ENCODE measurements around the gene SOX18. TPM values are rescaled to one million over a fixed set of nuclear protein-coding genes. Genes with fewer than 3 reads are reported as not detected.
A peak's percentile ranks its signal among the peaks of the same experiment; 100 is the strongest.

The SOX18 gene
- total RNA-seq, 3 donors from 2014 or later, result 0.13 to 0.24 (median 0.24) TPM

DNA sequence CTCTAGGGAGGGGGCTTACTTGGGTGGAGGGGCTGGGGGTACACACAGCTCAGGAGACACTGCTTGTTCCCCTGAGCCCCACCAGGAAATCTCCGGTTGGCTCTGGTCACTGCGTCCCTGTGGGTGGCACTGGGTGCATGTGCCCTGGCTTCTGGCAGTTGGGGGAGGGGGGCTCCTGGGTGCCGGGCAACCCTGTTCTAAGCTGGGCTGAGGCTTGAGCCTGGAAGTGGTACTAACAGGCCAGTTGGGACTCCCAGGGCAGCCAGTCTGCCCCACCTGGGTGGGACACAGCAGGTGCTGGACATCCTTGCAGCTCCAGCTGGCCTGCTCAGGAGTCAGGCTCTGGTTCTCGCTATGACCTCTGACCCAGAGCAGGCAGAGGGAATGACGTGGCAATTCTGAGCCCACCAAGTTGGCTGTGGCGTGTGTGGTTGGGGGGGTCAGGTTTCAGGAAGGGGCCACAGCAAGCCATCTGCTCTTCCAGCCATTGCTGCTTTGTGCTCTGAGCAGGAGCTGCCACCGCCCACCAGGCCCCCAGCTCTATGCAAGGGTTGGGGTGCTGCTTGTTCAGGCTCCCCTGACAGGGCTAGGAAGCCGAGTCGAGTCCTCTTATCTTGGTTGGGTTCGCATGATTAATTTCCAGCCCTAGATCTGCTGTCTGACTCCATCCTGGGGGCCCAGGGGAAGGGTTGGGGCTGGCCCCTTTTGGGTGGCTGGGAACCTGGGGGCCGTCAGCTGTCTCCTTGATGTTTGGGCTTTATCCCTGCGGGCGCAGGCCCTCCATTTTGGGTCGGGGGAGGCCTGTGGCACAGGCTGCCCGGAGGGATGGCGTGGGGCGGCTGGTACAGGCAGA is 12.9 kb downstream of the SOX18 start:
- H3K27me3 Mint-ChIP-seq (ENCODE audit: low read depth), result no peaks in the 10 kb centered on the region
- no peaks in the 10 kb centered on the region for H3K9me3 Mint-ChIP-seq
- no peak for DNase-seq
- H3K4me1 Mint-ChIP-seq (ENCODE audit: low read depth), result peaks cover 65% of the 10 kb centered on the region
- peaks cover 2% of the 10 kb centered on the region for H3K36me3 Mint-ChIP-seq (ENCODE audit: insufficient read depth)
- no peak for ATAC-seq
- H3K4me3 Mint-ChIP-seq, result no peak overlapping the region

DNA sequence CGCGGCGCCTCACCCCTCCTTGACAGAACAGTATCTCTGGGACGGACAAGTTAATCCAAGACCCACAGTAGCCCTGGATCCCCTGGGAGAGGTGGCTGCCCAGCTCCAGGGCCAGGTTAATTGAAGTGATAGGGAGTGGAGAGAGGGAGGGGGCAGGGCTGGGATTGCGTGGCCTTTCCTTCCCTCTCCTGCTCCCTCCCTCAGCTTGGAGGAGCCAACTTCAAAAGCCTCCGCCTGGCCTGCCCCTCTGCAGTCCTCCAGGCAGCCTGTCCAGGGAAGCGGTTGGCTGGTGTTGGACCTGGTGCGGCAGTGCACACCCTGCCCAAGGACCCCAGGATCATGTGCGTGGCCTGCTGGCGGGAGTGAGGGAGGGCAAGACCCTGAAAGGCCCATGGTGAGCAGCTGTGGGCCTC is 13.5 kb downstream of the SOX18 start, which contains the start of gene C20orf204:
C20orf204 (plus strand) TSS at position 250 of the 413 bp plus-strand sequence; CDS start at position 392, 142 bp downstream.
- Mint-ChIP-seq H3K27me3 (ENCODE audit: low read depth) (no peaks in the 10 kb centered on the region), H3K4me1 (ENCODE audit: low read depth) (peaks cover 60% of the 10 kb centered on the region)

GRCh38 chr20:64035066-64035932 is 14.1 kb downstream of the SOX18 start:
- DNase-seq (peak; percentile 34), ATAC-seq (peak; percentile 31 to 44)
- peak overlapping the region; percentile 53 for H3K4me3 Mint-ChIP-seq
- no peaks in the 10 kb centered on the region for H3K9me3 Mint-ChIP-seq
- H3K36me3 Mint-ChIP-seq (ENCODE audit: insufficient read depth), result peaks cover 8% of the 10 kb centered on the region
- H3K4me1 Mint-ChIP-seq (ENCODE audit: low read depth), result peaks cover 53% of the 10 kb centered on the region
- no peaks in the 10 kb centered on the region for H3K27me3 Mint-ChIP-seq (ENCODE audit: low read depth)

More for the DNA sequence above, 13.5 kb downstream of the SOX18 start, which contains the start of gene C20orf204:
- Mint-ChIP-seq H3K36me3 (ENCODE audit: insufficient read depth) (peaks cover 2% of the 10 kb centered on the region), H3K4me3 (peak within 1 kb of the TSS; percentile 53), H3K9me3 (no peaks in the 10 kb centered on the region)
- no peak for DNase-seq
- no peak for ATAC-seq

- no peak for DNase-seq
- no peak for ATAC-seq
- peaks cover 44% of the 10 kb centered on the region for H3K4me1 Mint-ChIP-seq (ENCODE audit: low read depth)
- peaks cover 9% of the 10 kb centered on the region for H3K36me3 Mint-ChIP-seq (ENCODE audit: insufficient read depth)
- H3K9me3 Mint-ChIP-seq, result no peaks in the 10 kb centered on the region
- H3K4me3 Mint-ChIP-seq, result no peak overlapping the region
- no peaks in the 10 kb centered on the region for H3K27me3 Mint-ChIP-seq (ENCODE audit: low read depth)
Observed at GRCh38 chr20:64033981-64034493, 15.4 kb downstream of the SOX18 start.

- ATAC-seq (no peak), DNase-seq (no peak)
- H3K9me3 Mint-ChIP-seq, result no peaks in the 10 kb centered on the region
- peaks cover 44% of the 10 kb centered on the region for H3K4me1 Mint-ChIP-seq (ENCODE audit: low read depth)
- H3K4me3 Mint-ChIP-seq, result no peak overlapping the region
- H3K27me3 Mint-ChIP-seq (ENCODE audit: low read depth), result no peaks in the 10 kb centered on the region
- peaks cover 12% of the 10 kb centered on the region for H3K36me3 Mint-ChIP-seq (ENCODE audit: insufficient read depth)
Observed at GRCh38 chr20:64032706-64033624, 16.5 kb downstream of the SOX18 start.

GRCh38 chr20:64031822-64032314 is 17.6 kb downstream of the SOX18 start:
- peaks cover 14% of the 10 kb centered on the region for H3K36me3 Mint-ChIP-seq (ENCODE audit: insufficient read depth)
- no peak for DNase-seq
- ATAC-seq, result no peak
- no peak overlapping the region for H3K4me3 Mint-ChIP-seq
- H3K27me3 Mint-ChIP-seq (ENCODE audit: low read depth), result no peaks in the 10 kb centered on the region
- H3K9me3 Mint-ChIP-seq, result no peaks in the 10 kb centered on the region
- H3K4me1 Mint-ChIP-seq (ENCODE audit: low read depth), result peaks cover 34% of the 10 kb centered on the region

- Mint-ChIP-seq H3K4me3 (no peak overlapping the region), H3K9me3 (no peaks in the 10 kb centered on the region), H3K27me3 (ENCODE audit: low read depth) (no peaks in the 10 kb centered on the region), H3K4me1 (ENCODE audit: low read depth) (peaks cover 26% of the 10 kb centered on the region), H3K36me3 (ENCODE audit: insufficient read depth) (peaks cover 17% of the 10 kb centered on the region)
- DNase-seq, result no peak
- no peak for ATAC-seq
Observed at GRCh38 chr20:64030371-64031134, 18.9 kb downstream of the SOX18 start.

GRCh38 chr20:64029293-64030117 is 19.9 kb downstream of the SOX18 start:
- no peaks in the 10 kb centered on the region for H3K27me3 Mint-ChIP-seq (ENCODE audit: low read depth)
- H3K4me3 Mint-ChIP-seq, result no peak overlapping the region
- no peak for ATAC-seq
- peaks cover 16% of the 10 kb centered on the region for H3K4me1 Mint-ChIP-seq (ENCODE audit: low read depth)
- no peaks in the 10 kb centered on the region for H3K9me3 Mint-ChIP-seq
- H3K36me3 Mint-ChIP-seq (ENCODE audit: insufficient read depth), result peaks cover 20% of the 10 kb centered on the region
- no peak for DNase-seq

DNA sequence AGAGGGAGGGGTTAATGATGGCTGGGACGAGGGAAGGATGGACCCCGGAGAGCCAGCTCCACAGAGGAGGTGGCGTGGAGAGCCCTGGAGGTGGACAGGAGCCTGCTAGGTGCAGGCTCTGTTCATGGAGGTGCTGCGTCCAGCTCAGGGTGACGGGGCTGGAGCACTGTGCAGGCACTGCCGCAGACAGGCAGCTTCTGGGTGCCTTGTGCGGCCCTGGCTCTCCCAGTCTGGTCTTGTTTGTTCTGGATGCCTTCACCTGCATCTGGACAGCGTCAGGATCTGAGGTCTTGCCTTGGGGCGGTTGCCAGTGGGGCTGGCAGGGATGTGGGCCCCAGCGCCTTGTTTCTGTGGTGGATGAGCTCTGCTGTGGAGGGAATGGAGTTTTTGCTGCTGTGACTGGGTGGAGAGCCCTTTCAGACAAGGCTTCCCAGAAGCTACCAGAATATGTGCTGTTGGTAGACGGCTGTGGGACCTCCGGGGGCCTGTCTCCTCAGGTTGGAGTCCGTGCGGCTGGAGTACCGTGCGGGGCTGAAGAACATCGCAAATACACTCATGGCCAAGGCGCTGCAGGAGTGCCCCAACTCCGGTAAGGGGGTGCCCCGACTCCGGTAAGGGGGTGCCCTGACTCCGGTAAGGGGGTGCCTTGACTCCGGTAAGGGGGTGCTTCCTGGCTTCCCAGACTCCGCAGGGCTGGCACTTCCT is 21.3 kb downstream of the SOX18 start:
- H3K27me3 Mint-ChIP-seq (ENCODE audit: low read depth), result no peaks in the 10 kb centered on the region
- no peaks in the 10 kb centered on the region for H3K9me3 Mint-ChIP-seq
- peaks cover 26% of the 10 kb centered on the region for H3K36me3 Mint-ChIP-seq (ENCODE audit: insufficient read depth)
- H3K4me1 Mint-ChIP-seq (ENCODE audit: low read depth), result peaks cover 3% of the 10 kb centered on the region
- no peak overlapping the region for H3K4me3 Mint-ChIP-seq
- ATAC-seq, result no peak
- no peak for DNase-seq

GRCh38 chr20:64025826-64026412 is 23.5 kb downstream of the SOX18 start:
- Mint-ChIP-seq H3K36me3 (ENCODE audit: insufficient read depth) (peaks cover 35% of the 10 kb centered on the region), H3K9me3 (no peaks in the 10 kb centered on the region), H3K27me3 (ENCODE audit: low read depth) (no peaks in the 10 kb centered on the region), H3K4me3 (no peak overlapping the region), H3K4me1 (ENCODE audit: low read depth) (no peaks in the 10 kb centered on the region)
- ATAC-seq, result no peak
- DNase-seq, result no peak

- ATAC-seq, result no peak
- H3K4me3 Mint-ChIP-seq, result no peak overlapping the region
- H3K27me3 Mint-ChIP-seq (ENCODE audit: low read depth), result no peaks in the 10 kb centered on the region
- no peaks in the 10 kb centered on the region for H3K4me1 Mint-ChIP-seq (ENCODE audit: low read depth)
- no peak for DNase-seq
- H3K36me3 Mint-ChIP-seq (ENCODE audit: insufficient read depth), result peaks cover 29% of the 10 kb centered on the region
- no peaks in the 10 kb centered on the region for H3K9me3 Mint-ChIP-seq
Observed at GRCh38 chr20:64025101-64025825, 24.2 kb downstream of the SOX18 start.

All from activated T-cell treated with anti-CD3 and anti-CD28 coated beads, Interleukin-2, amount 50 U/mL, for 4 hours (primary cell).